ENCODE data around the gene SDK1. TPM values are rescaled to one million over a fixed set of nuclear protein-coding genes. Genes with fewer than 3 reads are reported as not detected.

Gene SDK1
- total RNA-seq, 3 donors from 2014 or later (not counting 1 experiment from before 2014, with no cell fraction given) = 0.05 to 0.11 TPM; not detected in 1

- WGBS (ENCODE audit: insufficient coverage) = 89% methylated on average over 3 of the region's 3 CpGs
- ATAC-seq = no peak
- no peaks in the 10 kb centered on the region for H3K27me3 ChIP-seq (ENCODE audit: control insufficient read depth, insufficient read depth, low read length)
- no peaks in the 10 kb centered on the region for H3K4me1 ChIP-seq (ENCODE audit: control insufficient read depth, insufficient read depth, low read length)
- H3K36me3 ChIP-seq (ENCODE audit: control insufficient read depth, insufficient read depth, low read length) = no peaks in the 10 kb centered on the region
- TF ChIP-seq, protein P1, sequence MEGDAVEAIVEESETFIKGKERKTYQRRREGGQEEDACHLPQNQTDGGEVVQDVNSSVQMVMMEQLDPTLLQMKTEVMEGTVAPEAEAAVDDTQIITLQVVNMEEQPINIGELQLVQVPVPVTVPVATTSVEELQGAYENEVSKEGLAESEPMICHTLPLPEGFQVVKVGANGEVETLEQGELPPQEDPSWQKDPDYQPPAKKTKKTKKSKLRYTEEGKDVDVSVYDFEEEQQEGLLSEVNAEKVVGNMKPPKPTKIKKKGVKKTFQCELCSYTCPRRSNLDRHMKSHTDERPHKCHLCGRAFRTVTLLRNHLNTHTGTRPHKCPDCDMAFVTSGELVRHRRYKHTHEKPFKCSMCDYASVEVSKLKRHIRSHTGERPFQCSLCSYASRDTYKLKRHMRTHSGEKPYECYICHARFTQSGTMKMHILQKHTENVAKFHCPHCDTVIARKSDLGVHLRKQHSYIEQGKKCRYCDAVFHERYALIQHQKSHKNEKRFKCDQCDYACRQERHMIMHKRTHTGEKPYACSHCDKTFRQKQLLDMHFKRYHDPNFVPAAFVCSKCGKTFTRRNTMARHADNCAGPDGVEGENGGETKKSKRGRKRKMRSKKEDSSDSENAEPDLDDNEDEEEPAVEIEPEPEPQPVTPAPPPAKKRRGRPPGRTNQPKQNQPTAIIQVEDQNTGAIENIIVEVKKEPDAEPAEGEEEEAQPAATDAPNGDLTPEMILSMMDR (IDR thresholded peaks at IDR 0.05) = no peak
- no peak overlapping the region for H3K4me3 ChIP-seq (ENCODE audit: low read length)
- H3K4me1 Mint-ChIP-seq = no peaks in the 10 kb centered on the region
- H3K27ac Mint-ChIP-seq = no peak overlapping the region
- no peak overlapping the region for H3K4me3 Mint-ChIP-seq
- no peak overlapping the region for H3K27ac ChIP-seq (ENCODE audit: low read length)
- H3K36me3 Mint-ChIP-seq = no peaks in the 10 kb centered on the region
- no peaks in the 10 kb centered on the region for H3K27me3 Mint-ChIP-seq (ENCODE audit: low read depth in 2 of 2)
- intact Hi-C loops (cut with micrococcal nuclease) = no loop called here
- no peak for DNase-seq
- no peaks in the 10 kb centered on the region for H3K9me3 Mint-ChIP-seq
- H3K9me3 ChIP-seq (ENCODE audit: control insufficient read depth, insufficient read depth, low read length) = no peaks in the 10 kb centered on the region
Measured at GRCh38 chr7:3981281-3981680, 680.2 kb downstream of the SDK1 start.

- Mint-ChIP-seq H3K27ac (no peak overlapping the region), H3K36me3 (no peaks in the 10 kb centered on the region), H3K27me3 (ENCODE audit: low read depth in 2 of 2) (peaks cover 0 to 3% of the 10 kb centered on the region in 2 donors), H3K9me3 (no peaks in the 10 kb centered on the region), H3K4me3 (no peak overlapping the region), H3K4me1 (no peaks in the 10 kb centered on the region)
- WGBS (ENCODE audit: insufficient coverage) = 84% methylated on average over 5 of the region's 5 CpGs
- no peaks in the 10 kb centered on the region for H3K36me3 ChIP-seq (ENCODE audit: control insufficient read depth, insufficient read depth, low read length)
- H3K4me3 ChIP-seq (ENCODE audit: low read length) = no peak overlapping the region
- no peak overlapping the region for H3K27ac ChIP-seq (ENCODE audit: low read length)
- DNase-seq = no peak
- TF ChIP-seq, protein P1 (IDR thresholded peaks at IDR 0.05) = no peak
- no peaks in the 10 kb centered on the region for H3K27me3 ChIP-seq (ENCODE audit: control insufficient read depth, insufficient read depth, low read length)
- H3K4me1 ChIP-seq (ENCODE audit: control insufficient read depth, insufficient read depth, low read length) = no peaks in the 10 kb centered on the region
- intact Hi-C loops (cut with micrococcal nuclease) = no loop called here
- ATAC-seq = no peak
- H3K9me3 ChIP-seq (ENCODE audit: control insufficient read depth, insufficient read depth, low read length) = no peaks in the 10 kb centered on the region
Measured at GRCh38 chr7:3984456-3984855, 683.4 kb downstream of the SDK1 start.

DNA sequence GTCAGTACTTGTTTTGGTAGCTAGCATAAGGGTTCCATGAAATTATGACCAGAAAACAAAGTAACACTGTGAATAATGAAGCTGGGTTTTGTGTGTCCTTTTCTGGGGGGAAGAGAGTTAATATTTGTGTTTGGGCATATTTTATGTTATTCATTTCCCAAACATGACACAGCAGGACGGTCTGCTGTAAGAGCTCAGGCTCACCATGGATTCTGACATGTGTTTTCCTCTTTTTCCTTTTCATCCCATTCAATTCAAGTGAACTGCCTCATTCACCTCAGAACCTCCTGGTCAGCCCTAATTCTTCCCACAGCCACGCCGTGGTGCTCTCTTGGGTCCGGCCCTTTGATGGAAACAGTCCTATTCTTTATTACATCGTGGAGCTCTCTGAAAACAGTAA lies 685.9 kb downstream of the SDK1 start:
- H3K4me3 ChIP-seq (ENCODE audit: low read length) = no peak overlapping the region
- TF ChIP-seq, protein P1 (IDR thresholded peaks at IDR 0.05) = no peak
- no peak overlapping the region for H3K27ac ChIP-seq (ENCODE audit: low read length)
- Mint-ChIP-seq H3K36me3 (no peaks in the 10 kb centered on the region), H3K27ac (no peak overlapping the region), H3K4me1 (no peaks in the 10 kb centered on the region), H3K27me3 (ENCODE audit: low read depth in 2 of 2) (peaks cover 0 to 6% of the 10 kb centered on the region in 2 donors), H3K9me3 (no peaks in the 10 kb centered on the region), H3K4me3 (no peak overlapping the region)
- no peaks in the 10 kb centered on the region for H3K27me3 ChIP-seq (ENCODE audit: control insufficient read depth, insufficient read depth, low read length)
- WGBS (ENCODE audit: insufficient coverage) = 86% methylated on average over 5 of the region's 5 CpGs
- no peaks in the 10 kb centered on the region for H3K4me1 ChIP-seq (ENCODE audit: control insufficient read depth, insufficient read depth, low read length)
- intact Hi-C loops (cut with micrococcal nuclease) = no loop called here
- DNase-seq (no peak), ATAC-seq (no peak)
- H3K36me3 ChIP-seq (ENCODE audit: control insufficient read depth, insufficient read depth, low read length) = no peaks in the 10 kb centered on the region
- no peaks in the 10 kb centered on the region for H3K9me3 ChIP-seq (ENCODE audit: control insufficient read depth, insufficient read depth, low read length)

DNA sequence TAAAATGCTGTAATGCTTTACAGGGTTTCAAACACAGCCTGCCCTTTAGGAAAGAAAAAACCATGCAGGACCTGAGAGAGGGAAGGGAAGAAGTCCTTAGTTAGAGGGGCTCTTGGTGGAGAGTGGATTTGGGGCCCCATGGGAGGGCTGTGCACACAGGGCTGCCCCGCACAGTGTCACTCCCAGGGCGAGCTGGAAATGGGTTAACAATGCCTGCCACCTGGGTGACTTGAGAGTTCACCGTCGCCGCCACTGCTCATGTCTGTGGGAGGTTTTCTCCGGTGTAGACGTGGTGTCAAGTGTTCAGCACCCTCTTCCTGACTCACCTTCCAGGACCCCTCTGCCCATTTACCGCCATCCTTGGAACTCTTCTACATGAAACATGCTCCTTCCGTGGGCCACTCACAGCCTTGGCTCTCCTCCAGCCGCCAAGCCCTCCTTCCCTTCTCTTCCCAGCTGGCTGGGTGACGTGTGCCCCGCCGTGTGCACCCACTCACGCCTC lies 686.4 kb downstream of the SDK1 start:
- no peak overlapping the region for H3K4me3 ChIP-seq (ENCODE audit: low read length)
- H3K27me3 ChIP-seq (ENCODE audit: control insufficient read depth, insufficient read depth, low read length) = no peaks in the 10 kb centered on the region
- H3K27ac ChIP-seq (ENCODE audit: low read length) = no peak overlapping the region
- H3K4me1 Mint-ChIP-seq = no peaks in the 10 kb centered on the region
- no peaks in the 10 kb centered on the region for H3K9me3 ChIP-seq (ENCODE audit: control insufficient read depth, insufficient read depth, low read length)
- H3K36me3 Mint-ChIP-seq = no peaks in the 10 kb centered on the region
- no peaks in the 10 kb centered on the region for H3K36me3 ChIP-seq (ENCODE audit: control insufficient read depth, insufficient read depth, low read length)
- no peak overlapping the region for H3K27ac Mint-ChIP-seq
- H3K9me3 Mint-ChIP-seq = no peaks in the 10 kb centered on the region
- H3K4me3 Mint-ChIP-seq = no peak overlapping the region
- no peak for DNase-seq
- intact Hi-C loops (cut with micrococcal nuclease) = no loop called here
- 92% methylated on average over 14 of the region's 14 CpGs for WGBS (ENCODE audit: insufficient coverage)
- no peaks in the 10 kb centered on the region for H3K4me1 ChIP-seq (ENCODE audit: control insufficient read depth, insufficient read depth, low read length)
- no peak for ATAC-seq
- TF ChIP-seq, protein P1 (IDR thresholded peaks at IDR 0.05) = no peak
- H3K27me3 Mint-ChIP-seq (ENCODE audit: low read depth in 2 of 2) = peaks cover 0 to 6% of the 10 kb centered on the region in 2 donors
